ENCODE data around the gene PIEZO2.
"Not testable (repeated sequence)": the region's sequence is repeated elsewhere in the genome, so short reads cannot be mapped to it uniquely, and the experiment has no call there.

Gene PIEZO2

DNA sequence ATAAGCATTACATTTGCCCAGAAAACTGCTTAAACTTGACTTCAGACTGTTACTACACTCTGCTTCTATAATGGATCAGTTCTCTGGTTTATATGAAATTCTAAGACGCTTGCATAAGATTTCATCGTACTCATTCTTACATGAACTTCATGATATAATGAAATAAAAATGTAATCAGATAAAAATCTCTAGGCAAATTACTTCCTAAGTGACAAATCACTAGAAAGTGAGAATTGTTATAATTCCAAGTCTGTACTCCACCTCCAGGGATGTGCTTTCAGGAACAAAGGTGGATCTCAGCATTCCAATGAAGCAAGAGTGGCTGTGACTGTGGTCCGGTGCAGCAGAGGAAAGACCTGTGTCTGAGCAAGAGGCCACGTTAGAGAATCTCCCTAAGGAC lies 226.2 kb downstream of the PIEZO2 start:
- no peak for DNase-seq

- not testable (repeated sequence) for DNase-seq
These were observed 226.7 kb downstream of the PIEZO2 start for GRCh38 chr18:10922712-10923111.

- not testable (repeated sequence) for DNase-seq
These were observed 229.1 kb downstream of the PIEZO2 start for GRCh38 chr18:10920309-10920708.

GRCh38 chr18:10919851-10920250 lies 229.5 kb downstream of the PIEZO2 start:
- no peak for DNase-seq

DNA sequence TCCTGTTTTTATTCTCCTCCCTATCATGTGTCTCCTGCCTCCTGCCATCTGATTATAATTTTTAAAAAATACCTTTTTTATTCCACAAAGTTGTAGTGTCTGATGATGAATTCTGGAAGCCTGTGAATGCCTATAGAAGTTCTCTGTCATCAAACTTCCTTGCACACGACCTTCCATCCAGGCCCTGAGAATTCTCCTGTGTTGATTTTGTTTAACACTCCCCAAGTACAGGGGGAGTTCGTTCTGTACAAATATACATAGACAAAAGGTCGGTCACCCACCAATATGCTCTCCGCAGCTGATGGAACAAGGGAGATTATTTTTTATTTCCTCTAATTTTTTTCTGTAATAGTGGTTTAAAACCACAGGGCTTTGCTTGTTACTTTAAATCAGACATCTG lies 232.5 kb downstream of the PIEZO2 start:
- DNase-seq = no peak

- DNase-seq = no peak
These were observed 233.0 kb downstream of the PIEZO2 start for GRCh38 chr18:10916387-10916786.

- DNase-seq = not testable (repeated sequence)
These were observed 233.6 kb downstream of the PIEZO2 start for GRCh38 chr18:10915748-10916147.

- DNase-seq = not testable (repeated sequence)
These were observed 234.8 kb downstream of the PIEZO2 start for GRCh38 chr18:10914610-10915009.

DNA sequence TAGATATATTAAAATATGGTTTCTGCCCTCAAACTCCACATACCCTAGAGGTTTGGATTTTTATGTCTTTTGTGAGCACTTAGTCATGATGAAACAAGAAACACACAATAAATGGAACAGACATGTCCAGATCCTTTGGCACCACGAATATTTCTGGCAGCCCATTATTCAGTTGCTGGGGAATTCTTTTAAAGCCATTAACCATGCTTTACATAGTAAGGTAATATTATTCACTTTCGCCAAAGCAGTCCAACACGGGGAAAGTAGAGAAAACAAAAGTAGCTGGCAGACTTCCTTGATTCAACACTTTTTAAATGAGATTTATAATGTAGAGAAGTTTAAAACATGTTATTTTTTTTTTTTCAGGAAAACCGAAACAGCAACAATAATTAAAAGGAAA lies 235.4 kb downstream of the PIEZO2 start:
- DNase-seq = no peak

DNA sequence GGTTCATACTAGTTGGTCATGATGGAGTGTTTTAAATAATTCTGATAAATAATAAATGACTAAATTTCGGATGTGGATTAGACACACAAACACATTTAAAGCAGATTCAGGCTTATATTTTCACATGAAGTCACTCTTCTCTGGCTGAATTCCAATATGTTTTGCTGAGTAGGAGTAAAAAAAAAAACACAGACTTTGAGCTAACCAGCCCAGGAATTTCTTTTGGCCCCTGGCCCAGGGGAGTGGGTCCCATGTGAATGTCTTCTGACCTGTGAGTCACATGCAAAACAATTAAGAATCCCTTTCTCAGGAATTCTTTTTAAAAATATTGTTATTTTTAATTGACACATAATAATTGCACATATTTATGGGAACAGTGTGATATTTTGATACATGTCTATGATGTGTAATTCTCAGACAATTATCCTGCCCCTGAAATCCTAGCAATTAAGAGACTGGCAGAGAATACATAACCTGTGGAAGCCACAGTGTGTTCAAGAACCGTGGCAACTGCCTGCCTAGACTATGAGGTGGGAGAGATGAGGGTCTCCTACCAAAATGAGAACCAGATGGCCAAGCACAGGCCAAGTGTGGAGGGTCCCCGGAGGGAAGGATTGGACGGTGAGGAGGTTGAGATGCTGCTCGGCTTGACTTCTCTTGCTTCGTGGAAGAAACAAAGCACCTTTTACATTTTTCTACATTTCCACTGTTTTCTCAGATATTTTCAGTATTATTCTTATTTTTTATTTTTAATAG lies 236.4 kb downstream of the PIEZO2 start:
- no peak for DNase-seq

- no peak for DNase-seq
These were observed 239.6 kb downstream of the PIEZO2 start for GRCh38 chr18:10909724-10910123.

DNA sequence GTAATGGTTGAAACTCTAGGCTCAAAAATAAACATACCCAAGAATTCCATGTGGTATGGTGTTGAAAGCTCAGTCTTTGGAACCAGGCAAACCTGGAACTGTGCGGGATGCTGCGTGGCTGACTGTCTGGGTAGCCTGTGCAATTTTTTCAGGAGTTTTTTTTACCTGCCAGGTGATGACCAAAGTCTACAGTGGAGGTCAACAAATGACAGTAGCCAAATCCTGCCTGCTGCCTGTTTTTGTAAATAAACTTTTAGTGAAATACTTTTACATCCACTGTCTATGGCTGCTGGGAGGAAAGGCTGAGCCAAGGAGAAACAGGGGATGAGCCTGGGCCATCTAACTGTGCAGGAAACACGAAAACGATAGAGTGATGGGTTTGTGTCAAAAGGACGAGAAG lies 240.6 kb downstream of the PIEZO2 start:
- no peak for DNase-seq

- DNase-seq = no peak
These were observed 241.6 kb downstream of the PIEZO2 start for GRCh38 chr18:10907749-10908148.

- no peak for DNase-seq
These were observed 248.0 kb downstream of the PIEZO2 start for GRCh38 chr18:10901329-10901728.

- no peak for DNase-seq
These were observed 248.9 kb downstream of the PIEZO2 start for GRCh38 chr18:10900435-10900834.

- DNase-seq = no peak
These were observed 249.9 kb downstream of the PIEZO2 start for GRCh38 chr18:10899481-10899880.

DNA sequence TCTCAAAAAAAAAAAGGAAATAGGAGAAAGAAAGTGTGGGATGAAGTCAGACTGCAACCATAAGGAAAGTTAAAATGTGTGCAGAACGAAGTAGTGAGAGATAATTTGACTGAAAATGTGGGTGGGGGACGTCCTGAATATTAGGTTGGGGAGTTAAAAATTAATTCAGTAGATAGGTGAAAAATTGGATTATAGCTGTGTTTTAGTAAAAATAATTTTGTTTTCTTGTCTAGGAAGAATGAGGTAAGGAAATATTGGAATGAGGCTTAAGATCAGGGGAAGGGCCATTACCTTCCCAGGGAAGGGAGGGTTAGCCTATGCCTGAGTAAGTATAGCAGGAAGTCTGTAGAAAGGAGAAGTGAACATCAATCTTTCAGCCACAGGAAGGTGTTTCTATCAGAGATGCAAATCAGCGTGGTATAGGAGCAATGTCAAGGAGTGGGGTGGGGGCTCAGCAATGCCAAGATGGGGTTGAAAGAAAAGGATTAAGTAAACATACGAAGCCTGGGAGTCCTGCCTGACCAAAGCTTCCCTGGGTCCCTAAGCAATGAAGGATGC lies 250.9 kb downstream of the PIEZO2 start:
- no peak for DNase-seq

DNA sequence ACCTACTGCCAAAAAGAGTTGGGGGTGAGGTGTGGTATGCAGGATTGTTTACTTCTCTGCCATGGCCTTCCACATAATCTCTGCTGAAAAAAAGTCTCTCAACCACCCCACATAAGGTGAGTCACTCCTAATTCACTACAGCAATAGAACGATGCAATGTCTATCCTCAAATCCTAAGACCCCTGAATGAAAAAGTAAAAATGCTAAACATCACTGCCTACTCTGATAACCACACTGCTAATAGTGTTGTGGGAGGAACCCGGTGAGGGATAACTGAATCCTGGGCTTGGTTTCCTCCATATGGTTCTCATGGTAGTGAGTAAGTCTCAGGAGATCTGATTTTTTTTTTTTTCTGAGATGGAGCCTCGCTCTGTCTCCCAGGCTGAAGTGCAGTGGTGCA lies 252.5 kb downstream of the PIEZO2 start:
- DNase-seq = no peak

DNA sequence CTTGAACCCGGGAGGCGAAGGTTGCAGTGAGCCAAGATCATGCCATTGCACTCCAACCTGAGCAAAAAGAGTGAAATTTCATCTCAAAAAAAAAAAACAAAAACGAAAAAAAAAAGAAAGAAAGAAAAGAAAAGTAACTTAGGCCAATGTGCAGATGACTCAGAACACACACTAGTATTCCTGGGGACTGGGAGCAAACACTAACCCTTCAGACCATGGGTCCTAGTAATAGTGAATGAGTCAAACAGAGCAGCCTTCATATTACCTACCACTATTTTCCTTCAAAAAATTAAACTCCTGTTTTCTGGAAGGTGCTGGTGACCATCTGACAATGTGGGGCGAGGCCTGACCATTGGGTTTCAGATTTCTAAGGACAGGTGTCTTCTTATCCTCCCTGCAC lies 253.4 kb downstream of the PIEZO2 start:
- DNase-seq = no peak

DNA sequence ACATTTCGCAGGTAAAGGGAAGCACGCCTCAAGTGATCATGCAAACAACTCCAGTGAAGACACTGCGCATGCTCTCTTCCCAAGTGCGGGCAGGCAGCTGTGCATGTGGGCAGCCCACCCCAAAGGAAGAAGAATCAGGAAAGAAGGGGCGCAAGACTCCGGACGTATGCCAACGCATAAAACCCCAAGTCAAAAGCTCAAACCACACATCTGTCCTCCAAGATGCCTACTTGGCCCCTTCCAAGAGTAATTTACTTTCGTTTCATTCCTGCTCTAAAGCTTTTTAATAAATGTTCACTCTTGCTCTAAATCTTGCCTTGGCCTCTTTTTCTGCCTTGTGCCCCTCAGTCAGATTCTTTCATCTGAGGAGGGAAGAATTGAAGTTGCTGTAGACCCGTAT lies 254.9 kb downstream of the PIEZO2 start:
- no peak for DNase-seq

GRCh38 chr18:10893761-10894160 lies 255.6 kb downstream of the PIEZO2 start:
- no peak for DNase-seq

DNA sequence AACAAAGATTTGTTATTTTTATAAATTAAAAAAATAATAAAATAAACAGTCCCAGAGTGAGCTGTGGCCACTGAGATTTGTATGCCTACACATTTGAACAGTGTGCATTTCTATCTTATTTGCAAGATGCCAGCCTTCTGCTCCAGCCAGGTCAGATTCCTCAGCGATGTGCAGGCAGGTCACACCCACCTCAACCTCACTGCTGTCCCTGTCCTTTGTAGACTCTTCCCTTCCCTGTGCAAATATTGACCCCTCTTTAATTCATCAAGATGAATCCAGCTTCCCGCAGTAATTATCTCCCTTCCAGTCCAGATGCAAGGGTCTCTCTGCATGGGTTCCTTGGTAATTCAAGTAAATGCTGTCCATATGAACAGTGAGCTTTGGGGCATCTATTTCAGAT lies 256.2 kb downstream of the PIEZO2 start:
- DNase-seq = no peak

- DNase-seq = no peak
These were observed 256.6 kb downstream of the PIEZO2 start for GRCh38 chr18:10892786-10893185.

DNA sequence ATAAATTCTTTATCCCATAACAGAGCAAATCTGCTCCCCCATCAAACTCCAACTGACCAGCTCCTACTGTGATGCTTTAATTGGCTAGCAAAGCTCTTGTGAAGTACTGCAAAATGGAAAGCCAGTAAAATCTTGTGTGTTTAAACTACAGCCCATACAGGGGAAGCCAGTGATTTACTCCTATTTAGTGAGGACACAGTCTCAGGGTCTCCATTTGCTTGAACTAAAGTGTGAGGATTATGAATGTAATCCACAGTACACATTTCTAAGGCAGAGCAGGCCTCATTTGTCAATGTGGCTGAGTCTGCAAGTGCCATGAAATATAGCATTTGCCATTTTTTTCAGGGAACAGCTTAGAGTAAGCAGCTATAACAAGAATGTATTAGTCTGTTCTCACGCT lies 259.3 kb downstream of the PIEZO2 start:
- DNase-seq = no peak

DNA sequence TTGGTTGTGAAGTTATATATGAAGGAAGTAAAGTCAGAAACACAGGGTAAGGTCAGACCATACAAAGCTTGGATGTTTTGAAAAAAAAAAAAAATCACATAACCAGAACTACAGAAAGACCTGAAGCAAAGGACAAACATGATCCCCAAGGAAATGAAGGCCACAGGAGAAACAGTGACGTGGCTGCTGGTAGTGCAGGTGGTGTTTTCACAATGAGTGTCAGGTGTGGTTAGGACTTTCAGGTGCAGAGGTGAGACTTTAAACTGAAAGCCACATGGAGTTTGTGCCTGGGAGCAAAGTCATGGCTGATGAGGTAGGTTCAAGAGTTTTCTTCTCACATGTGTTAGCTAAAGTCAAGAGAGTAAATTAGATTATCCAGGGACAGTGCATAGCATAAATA lies 270.7 kb downstream of the PIEZO2 start:
- DNase-seq = no peak

Data from activated CD4-positive, alpha-beta T cell treated with anti-CD3 and anti-CD28 coated beads for 1 hour (primary cell).